GM19099 (cell line): ENCODE measurements around the gene ZXDB.
"Not testable (repeated sequence)": the region's sequence is repeated elsewhere in the genome, so short reads cannot be mapped to it uniquely, and the experiment has no call there.

Experiments used
- POLR2A ChIP-seq: IDR thresholded peaks from 3 replicates; pipeline ENCODE4 v1.6.1; 2011; ENCODE audit warnings: low read depth; ENCODE audit not compliant: insufficient read length; ENCODE audit errors: extremely low read depth

ZXDB gene

GRCh38 chrX:57591284-57592159 is at the start of gene ZXDB:
TSS of gene ZXDB (plus strand) at chrX:57592011. CDS start at chrX:57592049, 38 bp downstream.
- not testable (repeated sequence) for TF ChIP-seq POLR2A

GRCh38 chrX:57565198-57565597 is 26.6 kb upstream of the ZXDB start:
- no peak for TF ChIP-seq POLR2A

- TF ChIP-seq POLR2A, result no peak
Observed at GRCh38 chrX:57573754-57574153, 18.1 kb upstream of the ZXDB start.

- TF ChIP-seq POLR2A, result no peak
Observed at GRCh38 chrX:57583477-57583876, 8.3 kb upstream of the ZXDB start.

GRCh38 chrX:57586360-57586759 is 5.5 kb upstream of the ZXDB start:
- TF ChIP-seq POLR2A, result no peak

GRCh38 chrX:57587062-57587461 is 4.7 kb upstream of the ZXDB start:
- TF ChIP-seq POLR2A, result no peak

- TF ChIP-seq POLR2A, result no peak
Observed at GRCh38 chrX:57587607-57588006, 4.2 kb upstream of the ZXDB start.

- TF ChIP-seq POLR2A, result no peak
Observed at GRCh38 chrX:57595381-57595811, 3.6 kb downstream of the ZXDB start.

- no peak for TF ChIP-seq POLR2A
Observed at GRCh38 chrX:57596109-57596508, 4.3 kb downstream of the ZXDB start.

GRCh38 chrX:57596516-57596915 is 4.7 kb downstream of the ZXDB start:
- TF ChIP-seq POLR2A, result no peak

GRCh38 chrX:57607295-57608187 is 15.7 kb downstream of the ZXDB start:
- TF ChIP-seq POLR2A, result no peak

- TF ChIP-seq POLR2A, result no peak
Observed at GRCh38 chrX:57640674-57641016, 48.8 kb downstream of the ZXDB start.

GRCh38 chrX:57641338-57641737 is 49.5 kb downstream of the ZXDB start:
- no peak for TF ChIP-seq POLR2A

- no peak for TF ChIP-seq POLR2A
Observed at GRCh38 chrX:57643698-57644097, 51.9 kb downstream of the ZXDB start.

GRCh38 chrX:57647020-57647419 is 55.2 kb downstream of the ZXDB start:
- TF ChIP-seq POLR2A, result no peak
